ENCODE measurements around the gene YWHAQ. TPM values are rescaled to one million over a fixed set of nuclear protein-coding genes. Genes with fewer than 3 reads are reported as not detected.

The YWHAQ gene
- polyA plus RNA-seq, 1 donor: 186 TPM

- DNase-seq: no peak
Observed at GRCh38 chr2:9655441-9656269, 24.9 kb upstream of the YWHAQ start.

GRCh38 chr2:9654452-9655100, 23.8 kb upstream of the YWHAQ start:
- DNase-seq: no peak

GRCh38 chr2:9653485-9654271, 22.9 kb upstream of the YWHAQ start:
- no peak for DNase-seq

- DNase-seq: no peak
Observed at GRCh38 chr2:9652898-9653479, 22.2 kb upstream of the YWHAQ start.

GRCh38 chr2:9652267-9652666, 21.5 kb upstream of the YWHAQ start:
- DNase-seq: no peak

- no peak for DNase-seq
Observed at GRCh38 chr2:9650119-9650821, 19.5 kb upstream of the YWHAQ start.

GRCh38 chr2:9649261-9649660, 18.5 kb upstream of the YWHAQ start:
- DNase-seq: no peak

- no peak for DNase-seq
Observed at GRCh38 chr2:9648821-9649220, 18.0 kb upstream of the YWHAQ start.

GRCh38 chr2:9647884-9648283, 17.1 kb upstream of the YWHAQ start:
- DNase-seq: no peak

GRCh38 chr2:9646196-9647030, 15.6 kb upstream of the YWHAQ start:
- no peak for DNase-seq

GRCh38 chr2:9644603-9645002, 13.8 kb upstream of the YWHAQ start:
- no peak for DNase-seq

- no peak for DNase-seq
Observed at GRCh38 chr2:9644021-9644420, 13.2 kb upstream of the YWHAQ start.

- DNase-seq: no peak
Observed at GRCh38 chr2:9641641-9642040, 10.8 kb upstream of the YWHAQ start.

GRCh38 chr2:9640403-9641104, 9.8 kb upstream of the YWHAQ start:
- no peak for DNase-seq

GRCh38 chr2:9639740-9640343, 9.0 kb upstream of the YWHAQ start:
- no peak for DNase-seq

GRCh38 chr2:9639000-9639602, 8.3 kb upstream of the YWHAQ start:
- no peak for DNase-seq

- peak; percentile 86 for DNase-seq
Observed at GRCh38 chr2:9638532-9638931, 7.7 kb upstream of the YWHAQ start.

- no peak for DNase-seq
Observed at GRCh38 chr2:9637330-9637729, 6.5 kb upstream of the YWHAQ start.

- DNase-seq: no peak
Observed at GRCh38 chr2:9634133-9634532, 3.3 kb upstream of the YWHAQ start.
